GM19043 (cell line): ENCODE results near the gene VPS13C.

ENCODE experiments used
- ATAC-seq: cut with Tn5 transposase; IDR thresholded peaks from one replicate; pipeline ENCODE4 v1.9.1; 2021; ENCODE audit warnings: low read depth; ENCODE audit not compliant: unreplicated experiment

Gene VPS13C

GRCh38 chr15:61880084-61880483 lies 180.2 kb downstream of the VPS13C start:
- ATAC-seq, result no peak

- no peak for ATAC-seq
These were observed 181.0 kb downstream of the VPS13C start for GRCh38 chr15:61879219-61879618.

DNA sequence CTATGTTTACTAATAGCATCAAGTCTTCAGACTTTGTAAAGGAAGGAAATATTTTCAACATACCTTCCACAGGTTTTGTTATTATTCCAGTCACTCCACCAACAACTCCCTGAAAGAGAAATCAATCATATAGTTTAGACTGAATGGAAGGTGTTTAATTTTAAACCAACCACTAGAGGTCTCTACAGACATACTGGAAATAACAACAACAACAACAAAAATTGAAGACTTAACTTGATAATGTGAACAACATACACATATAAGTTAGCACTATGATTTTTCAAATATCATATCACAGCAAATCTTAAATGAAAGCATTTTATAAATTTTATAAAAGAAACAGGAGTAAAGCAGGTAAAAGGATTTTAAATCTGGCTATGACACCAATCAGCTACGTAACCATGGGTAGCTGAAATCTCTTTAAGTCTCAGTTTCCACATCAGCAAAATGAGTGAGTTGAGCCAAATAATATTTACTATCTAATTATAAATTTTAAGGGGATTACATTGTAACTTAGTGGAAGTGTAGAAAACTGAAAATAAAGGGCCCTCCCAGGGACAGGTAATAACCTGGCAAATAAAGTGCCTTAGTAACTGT lies 188.2 kb downstream of the VPS13C start:
- ATAC-seq, result no peak

DNA sequence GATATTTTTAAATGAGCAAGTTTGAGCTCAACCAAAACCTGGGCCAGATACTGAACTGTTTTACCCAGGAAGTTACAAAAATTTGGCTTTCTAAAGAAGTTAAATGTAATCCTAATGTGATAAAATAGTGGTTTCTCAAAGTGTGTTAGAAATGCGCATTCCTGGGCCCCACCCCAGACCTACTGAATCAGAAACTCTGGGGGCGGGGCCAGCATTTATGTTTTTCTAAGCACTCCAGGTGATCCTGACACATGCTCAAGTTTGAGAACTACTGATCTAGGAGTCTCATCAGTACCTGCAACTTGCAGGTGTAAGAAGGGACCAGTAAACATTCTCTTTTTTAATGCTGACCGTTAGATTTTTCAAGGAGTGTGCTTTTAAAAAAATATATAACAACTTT lies 190.6 kb downstream of the VPS13C start:
- no peak for ATAC-seq

DNA sequence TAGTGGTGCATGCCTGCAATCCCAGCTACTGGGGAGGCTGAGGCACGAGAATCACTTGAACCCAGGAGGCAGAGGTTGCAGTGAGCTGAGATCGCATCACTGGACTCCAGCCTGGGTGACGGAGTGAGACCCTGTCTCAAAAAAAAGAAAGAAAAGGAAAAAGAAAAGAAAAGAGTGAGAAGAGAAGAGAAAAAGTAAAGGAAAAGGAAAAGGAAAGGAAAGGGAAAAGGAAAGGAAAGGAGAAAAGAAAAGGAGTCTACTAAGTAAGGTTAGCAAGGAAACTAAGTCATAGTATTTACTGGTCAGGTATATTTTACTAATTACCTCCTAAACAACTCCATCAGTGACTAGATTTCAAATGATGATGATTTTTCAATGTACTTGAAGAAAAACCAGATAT lies 198.3 kb downstream of the VPS13C start:
- no peak for ATAC-seq

DNA sequence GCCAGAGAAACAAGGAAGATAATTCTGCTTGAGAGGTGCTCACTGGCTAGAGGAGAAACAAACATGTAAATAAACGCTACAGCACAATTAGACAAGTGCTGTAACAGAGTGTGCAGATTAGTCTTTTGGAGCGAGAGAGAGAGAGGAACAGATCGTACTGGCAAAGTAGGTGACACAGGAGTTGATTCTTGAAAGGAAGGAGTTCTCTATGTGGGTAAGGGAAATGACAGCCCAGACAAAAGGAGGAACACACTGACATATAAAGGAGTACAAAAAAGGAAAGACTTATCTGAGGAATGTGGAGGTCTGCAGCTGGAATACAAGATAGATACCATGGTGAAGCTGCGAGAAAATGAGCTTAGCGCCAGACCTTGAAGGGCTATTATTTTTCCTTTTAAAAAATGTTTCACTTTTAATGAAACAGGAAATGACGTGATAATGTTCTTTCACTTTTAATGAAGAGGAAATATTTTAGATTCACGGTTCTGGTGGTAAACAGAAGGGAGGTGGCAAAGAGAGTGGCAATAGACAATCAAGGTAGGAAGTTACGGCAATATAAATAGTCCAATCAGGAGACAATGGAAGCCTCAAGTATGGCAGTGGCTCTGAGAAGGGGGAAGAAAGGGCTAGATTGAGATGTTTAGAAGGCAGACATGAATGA lies 202.9 kb downstream of the VPS13C start:
- no peak for ATAC-seq

DNA sequence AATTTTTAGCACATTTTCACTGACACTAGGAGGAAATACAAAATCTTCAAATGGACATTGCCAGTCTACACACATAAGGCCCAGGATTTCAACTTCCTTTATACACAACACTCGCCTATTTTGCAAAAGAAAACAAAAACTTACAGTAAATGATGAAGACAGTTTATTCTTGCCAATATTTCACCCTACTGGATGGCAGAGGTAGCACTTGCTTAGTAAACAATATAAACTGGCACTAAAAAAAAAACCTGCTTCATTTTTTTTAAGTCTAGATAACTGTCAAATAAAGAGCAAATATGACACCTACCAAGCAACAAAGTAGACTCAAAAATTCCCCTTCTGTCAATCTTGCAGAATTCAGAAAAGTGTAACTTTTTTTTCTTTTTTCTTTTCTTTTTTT lies 204.0 kb downstream of the VPS13C start:
- ATAC-seq, result no peak

GRCh38 chr15:61853195-61853594 lies 207.1 kb downstream of the VPS13C start:
- no peak for ATAC-seq

DNA sequence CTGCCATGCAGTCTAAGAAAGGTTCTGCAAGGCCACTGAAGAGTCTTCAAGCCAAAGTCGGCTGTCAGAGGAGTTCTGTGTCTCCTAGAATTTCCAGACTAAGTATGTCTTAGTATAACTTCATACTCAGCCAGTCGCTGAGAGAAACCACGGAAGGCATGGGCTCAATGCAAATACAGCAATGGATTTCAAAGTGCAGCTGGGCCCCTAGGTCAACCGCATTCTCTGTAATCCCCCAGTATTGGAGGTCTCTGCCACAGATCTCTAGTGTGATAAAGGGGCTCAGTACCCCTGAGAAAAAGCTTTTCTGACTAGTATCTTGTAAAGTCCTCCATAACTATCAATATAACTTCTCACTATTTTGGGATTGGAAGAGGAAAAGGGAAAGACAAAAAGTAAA lies 208.3 kb downstream of the VPS13C start:
- no peak for ATAC-seq

DNA sequence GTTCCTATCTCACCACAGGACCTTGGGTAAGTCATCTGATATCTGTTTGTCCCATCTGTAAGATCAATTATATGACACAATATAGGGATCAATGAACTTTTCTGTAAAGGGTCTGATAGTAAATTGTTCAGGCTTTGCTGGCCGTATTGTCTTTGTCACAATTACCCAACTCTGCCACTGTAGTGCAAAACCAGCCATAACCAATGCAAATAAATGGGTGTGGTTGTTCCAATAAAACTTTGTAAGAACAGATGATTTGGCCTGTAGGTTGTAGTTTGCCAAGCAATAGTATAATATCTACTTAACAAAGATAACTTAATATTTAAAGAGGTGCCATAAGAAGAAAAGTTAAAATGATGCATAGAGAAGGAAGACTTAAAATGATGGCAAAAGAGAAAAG lies 210.8 kb downstream of the VPS13C start:
- no peak for ATAC-seq

GRCh38 chr15:61841466-61841865 lies 218.8 kb downstream of the VPS13C start:
- ATAC-seq, result no peak

DNA sequence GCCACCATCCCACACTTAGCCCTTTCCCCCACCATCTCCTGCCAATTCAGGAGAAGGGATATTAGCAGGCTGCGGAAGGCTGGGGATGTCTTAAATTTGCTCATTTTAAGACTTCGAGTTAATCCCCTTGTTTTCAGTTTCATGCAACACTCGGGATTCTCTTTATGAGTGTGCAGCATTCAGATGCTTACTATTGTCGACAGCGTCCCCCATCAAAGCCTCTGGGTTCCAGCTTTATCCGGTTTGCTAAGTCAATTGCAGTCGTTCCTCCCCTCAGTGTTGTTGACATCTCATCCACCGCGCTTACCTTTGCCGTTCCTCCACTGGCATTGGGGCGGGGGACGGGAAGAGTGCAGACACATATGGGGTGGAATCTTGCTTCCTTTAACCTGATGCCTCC lies 220.2 kb downstream of the VPS13C start:
- ATAC-seq, result no peak

DNA sequence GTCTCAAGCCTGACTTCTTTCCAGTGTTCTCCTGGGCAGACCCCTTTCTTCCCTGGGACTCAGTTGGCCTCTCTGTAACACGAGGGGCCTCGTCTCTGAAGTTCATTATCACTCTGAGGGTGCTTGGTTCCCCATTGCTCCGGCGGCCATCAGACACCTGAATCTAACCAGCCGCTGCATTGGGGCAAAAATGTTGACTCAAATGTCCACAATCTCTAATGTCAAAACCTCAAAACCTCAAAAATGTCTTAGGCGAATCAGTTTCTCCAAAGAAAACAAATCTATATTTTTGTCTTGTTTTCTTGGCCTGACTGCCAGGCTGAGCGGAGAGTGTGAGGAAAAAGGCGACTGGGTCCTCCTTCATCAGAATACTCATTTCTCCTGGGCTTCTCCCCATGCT lies 220.7 kb downstream of the VPS13C start:
- no peak for ATAC-seq

- no peak for ATAC-seq
These were observed 224.6 kb downstream of the VPS13C start for GRCh38 chr15:61835496-61836106.

DNA sequence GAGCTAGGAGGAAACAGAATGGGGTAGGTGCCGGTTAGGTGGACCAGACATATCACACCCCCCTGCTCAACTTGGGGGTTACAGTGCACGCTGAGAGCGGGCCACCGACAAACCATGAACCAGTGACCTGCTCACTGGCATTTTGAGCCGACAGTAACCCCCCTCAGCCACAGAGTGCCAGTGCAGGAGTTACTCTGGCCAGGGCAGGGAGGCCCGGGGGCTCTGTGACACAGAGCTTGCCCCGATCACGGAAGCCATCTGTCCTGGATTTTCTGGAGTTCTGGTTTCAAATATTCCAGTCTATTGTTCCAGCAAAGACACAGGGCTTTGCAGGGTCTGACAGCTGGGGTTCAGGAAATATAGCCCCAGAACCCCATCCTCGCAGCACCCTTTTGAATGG lies 225.2 kb downstream of the VPS13C start:
- ATAC-seq, result no peak

DNA sequence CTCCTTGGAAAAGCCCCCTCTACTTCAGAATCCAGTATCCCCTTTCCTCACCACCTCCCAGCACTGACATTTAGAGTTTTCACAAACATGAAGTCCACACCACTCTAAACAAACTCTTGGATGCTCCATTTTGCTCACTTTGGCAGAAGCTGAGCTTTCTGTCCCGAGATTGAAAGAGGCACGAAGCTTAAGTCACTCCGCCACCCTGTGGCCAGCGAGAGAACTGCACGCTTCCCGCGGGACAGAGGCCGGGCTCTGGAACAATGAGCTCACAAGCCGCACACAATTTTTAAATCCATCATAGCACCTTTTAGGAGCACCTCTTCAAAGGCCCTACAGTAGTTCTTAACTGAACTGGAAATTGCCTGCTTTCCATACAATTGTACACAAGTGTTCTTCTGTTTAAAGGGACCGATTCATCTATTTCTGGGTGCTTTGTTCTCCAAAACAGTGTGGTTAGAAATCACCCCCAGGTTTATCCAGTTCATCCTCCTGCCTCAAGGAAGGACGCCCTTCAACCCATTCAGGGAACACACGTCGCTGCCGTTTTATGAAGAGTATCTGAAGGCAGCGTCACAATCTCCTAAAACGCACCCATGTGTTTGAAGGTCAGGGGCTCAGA lies 226.1 kb downstream of the VPS13C start:
- ATAC-seq, result no peak

GRCh38 chr15:61832223-61832622 lies 228.0 kb downstream of the VPS13C start:
- no peak for ATAC-seq

DNA sequence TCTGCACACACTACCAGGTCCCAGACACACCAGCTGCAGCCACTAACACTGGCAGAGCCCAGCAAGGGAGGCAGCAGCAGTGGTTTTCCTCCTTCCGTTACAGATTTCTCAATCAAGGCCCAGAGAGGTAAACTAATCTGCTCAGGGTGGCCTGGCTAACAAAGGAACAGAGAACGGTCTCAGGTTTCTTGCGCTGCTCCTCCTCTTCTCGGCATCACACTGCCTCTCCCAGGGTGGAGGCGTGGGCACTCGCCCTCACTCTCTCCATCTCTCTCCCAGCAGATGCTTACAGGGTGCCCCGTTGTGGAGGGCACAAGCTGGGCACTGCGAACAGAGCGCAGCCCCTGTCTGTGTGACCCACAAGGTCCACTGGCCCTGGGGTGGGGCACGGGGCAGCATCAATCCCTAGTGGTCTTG lies 228.7 kb downstream of the VPS13C start:
- ATAC-seq, result no peak

DNA sequence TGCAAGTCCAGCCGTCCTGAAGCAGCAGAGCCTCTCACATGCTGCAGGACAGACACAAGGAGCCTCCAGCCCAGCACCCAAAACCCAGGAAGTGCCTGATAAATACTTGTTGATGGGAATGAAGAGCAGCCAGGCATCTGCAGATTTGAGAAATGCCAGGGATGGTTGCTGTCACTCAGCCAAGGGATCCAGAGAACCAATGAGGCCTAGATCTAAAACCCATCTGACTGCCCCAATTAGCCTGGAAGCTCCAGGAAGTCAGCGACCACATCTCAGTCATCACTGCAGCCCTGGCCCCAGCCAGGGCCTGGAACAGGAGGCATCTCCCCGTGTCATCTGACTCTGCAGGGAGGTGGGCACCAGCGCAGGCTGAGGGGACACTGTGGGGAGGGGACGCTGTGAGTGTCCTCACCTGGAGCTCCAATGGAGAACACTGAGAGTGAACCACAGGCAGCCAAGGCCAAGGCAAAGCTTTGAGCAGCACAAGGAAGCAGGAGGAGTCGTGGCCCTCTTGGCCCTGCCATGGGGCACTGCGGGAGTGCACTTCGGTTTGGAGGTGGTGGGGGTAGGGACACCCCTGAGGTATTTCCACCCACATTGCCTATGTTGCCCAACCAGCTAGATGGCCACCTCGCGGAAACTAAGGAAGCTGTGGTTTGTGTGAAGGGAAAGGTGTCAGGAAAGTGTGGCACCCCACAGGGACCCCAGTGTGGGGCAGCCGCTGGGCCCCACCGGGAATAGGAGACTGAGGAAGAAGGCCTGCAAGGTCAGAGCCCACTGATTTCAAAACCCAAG lies 229.5 kb downstream of the VPS13C start:
- ATAC-seq, result no peak

DNA sequence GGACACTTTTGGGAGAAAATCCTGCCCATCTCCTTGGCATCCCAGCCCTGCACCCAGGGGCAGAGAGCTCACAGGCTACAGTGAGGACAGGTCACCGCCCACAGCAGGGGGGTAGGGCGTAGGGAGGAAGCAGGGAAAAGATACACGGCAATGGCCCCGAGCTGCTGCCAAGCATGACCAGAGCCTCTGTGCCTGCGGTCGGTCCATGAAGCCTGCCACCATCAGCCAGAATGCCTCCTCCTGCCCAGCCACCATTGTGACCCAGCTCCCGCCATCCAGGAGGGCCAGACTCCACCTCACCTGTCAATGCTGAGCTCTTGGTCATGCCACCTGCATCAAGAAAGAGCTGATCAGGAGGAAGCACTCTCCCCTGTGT lies 230.7 kb downstream of the VPS13C start:
- no peak for ATAC-seq

DNA sequence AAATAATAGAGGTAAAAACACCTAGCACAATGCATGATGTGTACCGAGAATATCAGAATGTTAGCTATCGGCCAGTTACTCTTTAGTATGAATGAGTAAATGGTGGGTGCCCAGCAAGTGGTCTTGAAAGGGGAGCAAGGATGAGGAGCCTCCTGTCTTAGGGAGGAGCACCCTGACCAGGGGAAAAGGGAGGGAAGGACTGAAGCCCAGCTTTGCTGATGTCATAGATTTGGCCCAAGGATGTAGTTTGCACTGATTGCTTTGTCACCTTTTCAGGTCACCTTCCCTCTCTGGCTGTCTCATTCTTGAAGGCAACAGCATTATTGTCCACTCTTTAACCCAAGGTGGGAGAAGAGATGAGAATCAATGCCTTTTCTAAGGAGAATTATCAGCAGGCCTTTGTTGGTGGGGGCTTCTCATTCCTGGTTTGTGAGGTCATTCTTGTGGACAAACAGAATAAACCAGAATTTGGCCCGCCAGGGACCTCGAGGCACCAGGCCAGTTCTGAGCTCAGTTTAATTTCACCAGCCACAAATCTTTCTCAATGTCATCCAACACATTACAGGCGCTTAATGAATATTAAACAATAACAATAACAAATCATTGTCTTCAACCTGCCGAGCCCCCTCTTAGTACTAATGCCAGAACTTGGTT lies 231.3 kb downstream of the VPS13C start:
- ATAC-seq, result no peak
